GM18502 (cell line): ENCODE results near the gene CUTA.

Source experiments
- ATAC-seq: cut with Tn5 transposase; IDR thresholded peaks from one replicate; pipeline ENCODE4 v1.9.1; 2021; ENCODE audit warnings: mild to moderate bottlenecking; ENCODE audit not compliant: unreplicated experiment, poor library complexity

CUTA gene

DNA sequence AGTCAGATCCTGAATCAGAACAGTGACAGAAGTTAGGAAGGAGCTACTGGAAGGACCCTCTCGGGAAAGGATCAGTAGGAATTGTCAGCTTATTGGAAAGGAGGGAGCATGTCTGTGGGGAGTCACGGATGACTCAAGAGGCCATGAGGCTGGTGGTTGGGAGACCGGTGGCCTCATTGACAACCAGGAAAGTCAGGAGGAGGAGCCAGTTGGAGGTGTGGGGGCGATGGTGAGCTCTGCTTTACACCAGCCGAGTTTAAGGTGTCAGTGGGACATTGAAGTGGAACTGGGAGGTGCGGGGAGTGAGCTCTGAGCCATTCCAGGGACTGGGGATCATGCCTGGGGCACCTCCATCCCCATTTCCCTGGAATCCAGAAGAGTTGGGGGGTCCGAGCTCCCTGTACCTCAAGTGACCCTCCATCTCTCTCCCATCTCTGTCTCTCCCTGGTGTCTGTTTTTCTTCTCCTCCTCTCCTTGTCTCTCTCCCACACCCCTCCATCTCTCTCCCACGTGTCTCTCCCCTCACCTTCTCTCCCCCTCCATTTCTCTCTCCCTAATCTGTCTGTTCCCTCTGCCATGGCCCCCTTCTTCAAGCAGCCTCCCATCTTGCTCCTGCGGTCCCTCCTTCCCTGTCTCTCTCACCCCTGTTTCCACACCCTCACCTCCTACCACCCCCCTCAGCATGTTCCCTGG lies 22.2 kb upstream of the CUTA start:
- ATAC-seq = no peak

DNA sequence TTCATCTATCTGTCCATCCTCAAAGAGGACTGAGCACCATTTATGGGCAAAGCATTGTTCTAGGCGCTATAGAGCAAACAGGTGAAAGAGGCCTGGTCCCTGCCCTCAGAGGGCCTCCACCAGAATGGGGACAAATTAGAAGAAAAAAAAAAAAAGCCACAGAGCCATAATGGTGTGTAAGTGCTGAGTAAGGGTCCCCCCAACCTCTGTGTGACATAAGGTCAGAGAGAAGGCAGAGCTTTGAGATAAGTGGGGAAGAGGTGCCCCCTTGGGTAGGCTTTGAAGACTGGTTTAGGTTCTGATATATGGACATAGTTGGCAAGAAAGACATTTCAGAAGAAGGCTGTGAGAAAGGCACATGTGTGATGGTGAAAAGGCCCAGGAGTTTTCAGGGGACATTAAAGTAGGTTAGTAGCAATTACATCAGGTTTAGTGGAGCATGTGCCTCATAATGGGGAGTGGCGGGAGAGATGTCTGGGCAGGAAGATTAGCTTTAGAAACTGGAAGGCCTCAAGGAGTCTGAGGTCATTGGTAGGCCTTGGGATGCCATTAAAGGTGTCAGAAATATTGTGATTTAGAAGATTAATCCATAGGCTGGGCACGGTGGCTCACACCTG lies 21.2 kb upstream of the CUTA start:
- ATAC-seq = no peak

DNA sequence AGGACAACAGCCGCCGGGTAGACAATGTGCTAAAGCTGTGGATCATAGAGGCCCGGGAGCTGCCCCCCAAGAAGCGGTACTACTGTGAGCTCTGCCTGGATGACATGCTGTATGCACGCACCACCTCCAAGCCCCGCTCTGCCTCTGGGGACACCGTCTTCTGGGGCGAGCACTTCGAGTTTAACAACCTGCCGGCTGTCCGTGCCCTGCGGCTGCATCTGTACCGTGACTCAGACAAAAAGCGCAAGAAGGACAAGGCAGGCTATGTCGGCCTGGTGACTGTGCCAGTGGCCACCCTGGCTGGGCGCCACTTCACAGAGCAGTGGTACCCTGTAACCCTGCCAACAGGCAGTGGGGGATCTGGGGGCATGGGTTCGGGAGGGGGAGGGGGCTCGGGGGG lies 19.8 kb upstream of the CUTA start:
- ATAC-seq = no peak

DNA sequence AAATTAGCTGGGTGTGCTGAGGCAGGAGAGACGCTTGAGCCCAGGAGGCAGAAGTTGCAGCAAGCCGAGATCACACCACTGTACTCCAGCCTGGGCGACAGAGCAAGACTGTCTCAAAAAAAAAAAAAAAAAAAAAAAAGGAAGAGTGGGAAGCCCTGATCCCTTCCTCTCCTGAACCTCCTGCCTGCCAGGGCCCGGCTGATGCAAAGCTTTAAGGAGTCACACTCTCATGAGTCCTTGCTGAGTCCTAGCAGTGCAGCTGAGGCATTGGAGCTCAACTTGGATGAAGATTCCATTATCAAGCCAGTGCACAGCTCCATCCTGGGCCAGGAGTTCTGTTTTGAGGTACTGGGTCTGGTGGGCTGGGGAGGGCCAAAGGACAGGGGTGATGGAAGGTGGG lies 17.1 kb upstream of the CUTA start:
- ATAC-seq = no peak

DNA sequence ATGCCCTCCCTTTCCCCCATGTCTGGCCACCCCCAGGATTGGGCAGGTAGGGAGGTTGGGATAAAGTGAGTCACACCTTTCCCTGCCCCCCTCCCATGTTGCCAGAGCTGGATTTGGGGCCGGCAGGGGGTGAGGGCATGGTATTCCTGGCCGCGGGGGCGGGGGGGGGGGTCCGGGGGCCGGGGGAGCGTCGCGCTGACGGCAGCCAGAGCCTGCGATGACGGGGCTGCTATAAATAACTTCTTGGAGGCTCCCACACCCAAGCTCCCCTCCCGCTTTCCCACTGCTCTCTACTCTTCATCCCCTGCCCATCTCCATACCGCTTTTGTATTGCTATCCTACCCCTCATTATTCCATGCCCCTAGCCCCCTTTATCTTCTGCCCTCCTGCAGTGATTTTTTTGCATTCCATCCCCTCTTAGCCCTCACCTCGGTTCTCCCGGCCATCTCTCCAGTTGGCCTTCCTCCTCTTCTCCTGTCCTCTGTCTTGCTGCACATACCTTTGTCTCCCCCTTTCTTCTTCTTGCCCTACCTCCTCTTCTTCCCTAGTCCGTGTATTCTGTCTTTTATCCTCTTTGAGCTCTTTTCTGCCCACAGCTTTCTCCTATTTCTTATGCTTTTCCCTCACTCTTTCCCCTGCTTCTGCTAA lies 15.8 kb upstream of the CUTA start:
- no peak for ATAC-seq

DNA sequence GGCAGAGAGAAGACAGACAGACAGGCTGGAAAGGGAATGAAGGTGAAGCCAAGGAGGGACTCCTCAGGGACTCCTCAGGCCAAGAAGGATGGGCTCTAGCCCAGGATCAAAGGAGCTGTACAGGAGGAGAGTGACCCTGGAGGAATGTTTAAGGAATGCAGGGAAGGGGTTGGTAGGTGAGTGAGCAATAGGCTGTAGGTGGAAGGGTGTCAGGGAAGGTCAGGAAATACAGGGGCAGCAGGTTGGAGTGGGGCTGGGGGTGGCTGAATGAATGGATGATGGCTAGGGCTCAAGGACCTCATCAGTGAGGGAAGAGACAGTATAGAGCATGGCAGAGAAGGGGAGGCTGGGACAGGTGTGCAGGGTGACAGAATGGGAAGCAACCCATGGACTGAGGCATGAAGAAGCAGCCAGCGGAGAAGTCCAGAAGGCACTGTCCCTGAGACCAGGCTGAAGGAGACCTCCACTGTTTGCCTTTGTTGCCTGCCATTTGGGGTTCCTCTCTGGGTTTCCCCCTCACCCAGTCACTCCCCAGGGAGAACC lies 15.2 kb upstream of the CUTA start:
- ATAC-seq = no peak

DNA sequence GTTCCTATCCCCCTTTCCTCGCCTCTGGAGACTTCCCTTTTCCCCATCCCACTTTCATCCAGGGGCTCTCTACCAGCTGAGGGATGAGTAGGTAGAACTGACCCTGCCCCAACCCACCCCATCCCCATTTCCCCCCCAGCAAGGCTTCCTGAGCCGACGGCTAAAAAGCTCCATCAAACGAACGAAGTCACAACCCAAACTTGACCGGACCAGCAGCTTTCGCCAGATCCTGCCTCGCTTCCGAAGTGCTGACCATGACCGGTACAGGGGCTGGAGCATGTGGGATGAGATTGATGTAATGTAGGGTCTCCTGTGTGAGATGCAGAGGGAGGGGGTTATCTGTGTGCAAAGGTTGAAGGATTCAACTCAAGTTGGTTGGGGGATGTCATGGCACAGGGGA lies 14.6 kb upstream of the CUTA start:
- ATAC-seq = no peak

DNA sequence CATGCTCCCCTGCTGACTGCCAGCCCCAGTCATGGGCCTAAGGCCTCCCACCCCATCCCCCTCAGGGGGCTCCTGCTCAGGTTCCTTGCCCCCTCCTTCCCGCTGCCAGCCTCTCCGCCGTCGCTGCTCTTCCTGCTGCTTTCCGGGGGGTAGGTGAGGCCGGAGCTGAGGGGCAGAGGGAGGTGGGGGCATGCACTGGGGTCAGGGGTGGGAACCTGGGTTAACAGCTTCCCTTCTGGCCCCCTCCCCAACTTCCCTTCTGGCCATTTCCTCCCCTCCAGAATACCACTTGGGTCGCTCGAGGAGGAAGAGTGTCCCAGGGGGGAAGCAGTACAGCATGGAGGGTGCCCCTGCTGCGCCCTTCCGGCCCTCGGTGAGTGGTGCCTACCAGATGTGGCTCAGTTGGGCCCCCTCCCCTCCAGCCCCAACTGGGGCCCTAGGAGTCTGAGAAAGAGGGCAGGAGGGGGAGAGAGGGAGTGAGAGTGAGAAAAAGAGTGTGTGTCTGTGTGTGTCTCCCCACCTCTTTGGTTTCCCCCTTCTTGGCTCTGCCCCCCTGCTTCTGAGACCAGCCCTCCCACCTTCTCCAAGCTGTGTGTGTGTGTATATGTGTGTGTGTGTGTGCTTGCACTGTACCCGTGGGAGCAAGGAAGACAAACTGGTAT lies 14.1 kb upstream of the CUTA start:
- ATAC-seq = no peak

DNA sequence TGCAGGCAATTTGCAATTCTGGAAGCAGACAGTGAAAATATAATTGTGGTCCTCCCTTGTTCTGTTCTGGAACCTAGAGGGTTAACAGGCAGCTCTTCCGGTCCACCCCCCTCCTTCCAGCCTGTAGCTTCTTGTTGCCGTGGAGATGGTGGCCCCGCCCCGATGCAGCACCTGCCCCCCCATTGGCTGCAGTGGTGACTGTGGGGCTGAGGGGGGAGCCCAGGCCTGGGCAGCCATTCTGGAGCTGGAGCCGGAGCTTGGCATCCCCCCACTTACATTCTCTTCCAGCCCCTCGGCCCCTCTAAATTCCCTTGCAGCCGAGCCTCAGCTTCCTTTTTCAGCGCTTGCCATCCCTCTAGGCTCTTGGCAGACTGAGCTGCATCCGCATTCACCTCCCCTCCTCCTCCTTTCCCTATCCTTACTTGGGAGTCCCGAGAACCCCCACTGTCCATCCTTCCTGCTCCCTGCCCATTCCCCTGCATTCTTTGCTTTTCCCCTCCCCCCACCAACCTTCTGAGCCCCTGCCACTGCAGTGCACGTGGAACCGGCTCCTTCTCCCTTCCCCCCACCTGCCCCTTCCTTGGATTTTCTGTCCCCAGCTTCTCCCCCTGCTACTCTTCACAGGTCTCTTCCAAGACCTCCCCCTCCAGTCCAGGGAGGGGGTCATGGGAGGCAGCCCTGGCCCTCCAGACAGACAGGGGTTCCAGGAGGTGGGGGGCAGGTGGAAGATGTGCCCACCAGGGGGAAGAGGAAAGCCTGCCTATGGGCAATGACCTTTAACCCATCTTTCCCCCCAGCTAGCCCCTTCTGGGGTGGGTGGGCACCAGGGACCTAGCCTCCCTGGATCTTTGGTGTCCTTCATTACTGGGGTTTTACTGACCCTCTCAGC lies 13.3 kb upstream of the CUTA start:
- peak; percentile 47 for ATAC-seq

DNA sequence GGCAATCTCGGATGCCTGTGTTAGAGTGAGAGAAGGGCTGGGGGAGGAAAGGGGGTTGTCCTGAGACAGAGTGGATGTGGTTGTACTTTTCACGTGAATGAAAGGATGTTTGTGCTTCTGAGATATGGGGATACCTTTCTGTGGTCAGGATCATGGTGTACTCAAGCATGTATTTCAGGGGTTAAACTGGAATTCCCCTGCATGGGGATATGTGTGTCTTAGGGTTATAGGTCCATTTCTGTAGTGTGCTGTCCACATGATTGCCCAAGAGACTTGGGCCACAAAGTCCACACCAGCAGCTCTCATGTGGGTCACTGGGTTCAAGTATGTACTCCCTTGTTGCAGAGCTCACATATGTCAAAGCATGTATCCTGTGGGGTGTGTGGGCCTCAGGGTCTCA lies 12.4 kb upstream of the CUTA start:
- ATAC-seq = no peak

DNA sequence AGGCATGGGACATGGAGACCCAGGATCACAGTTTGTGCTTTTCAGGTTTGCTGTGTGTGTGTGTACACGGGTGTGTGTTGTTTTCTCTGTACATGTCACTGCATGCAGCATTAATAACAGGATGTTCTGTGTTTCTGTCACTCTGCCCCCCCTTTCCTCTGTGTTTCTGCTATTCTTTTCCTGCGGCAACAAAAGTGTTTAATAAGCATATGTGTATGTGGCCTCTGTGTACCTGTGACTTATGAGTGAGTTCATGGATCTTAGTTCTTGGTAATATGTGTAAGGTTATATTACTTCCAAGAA lies 11.8 kb upstream of the CUTA start:
- ATAC-seq = no peak

DNA sequence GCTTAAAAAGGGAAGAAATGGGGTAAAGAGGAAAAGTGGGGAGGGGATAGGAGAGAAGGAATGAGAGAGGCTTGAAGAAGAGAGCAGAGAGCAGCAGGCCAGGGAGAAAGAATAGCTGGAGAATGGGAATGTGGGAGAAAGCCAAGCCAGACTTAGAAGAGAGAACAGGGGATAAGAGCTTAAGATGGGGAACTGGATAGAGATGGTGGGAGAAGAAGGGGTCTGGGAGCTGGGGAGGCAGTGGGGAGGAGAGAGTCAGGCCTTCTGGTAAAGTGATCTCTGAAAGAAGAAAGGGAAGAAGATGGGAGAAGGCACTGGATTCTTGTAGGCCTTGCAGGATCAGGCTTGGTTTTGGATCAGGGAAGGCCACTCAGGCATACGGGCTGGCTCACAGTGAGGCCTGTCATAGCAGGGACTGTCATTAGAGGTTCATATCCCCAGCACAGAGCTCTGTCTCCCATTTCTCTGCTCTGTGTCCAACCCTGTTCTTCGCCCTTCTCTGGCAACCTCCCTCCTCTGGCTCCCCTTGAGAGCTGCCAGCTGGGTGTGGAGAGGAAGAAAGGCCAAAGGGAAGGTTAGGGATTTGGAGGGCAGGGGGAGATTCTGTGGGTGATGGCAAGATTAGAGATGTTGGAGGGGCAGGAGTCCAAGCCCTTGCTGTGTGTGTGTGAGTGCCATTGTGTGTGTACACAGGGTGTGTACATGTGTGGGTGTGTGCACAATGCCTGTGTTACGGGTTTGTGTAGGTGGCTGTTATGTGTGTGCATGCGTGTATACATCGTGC lies 11.3 kb upstream of the CUTA start:
- no peak for ATAC-seq

DNA sequence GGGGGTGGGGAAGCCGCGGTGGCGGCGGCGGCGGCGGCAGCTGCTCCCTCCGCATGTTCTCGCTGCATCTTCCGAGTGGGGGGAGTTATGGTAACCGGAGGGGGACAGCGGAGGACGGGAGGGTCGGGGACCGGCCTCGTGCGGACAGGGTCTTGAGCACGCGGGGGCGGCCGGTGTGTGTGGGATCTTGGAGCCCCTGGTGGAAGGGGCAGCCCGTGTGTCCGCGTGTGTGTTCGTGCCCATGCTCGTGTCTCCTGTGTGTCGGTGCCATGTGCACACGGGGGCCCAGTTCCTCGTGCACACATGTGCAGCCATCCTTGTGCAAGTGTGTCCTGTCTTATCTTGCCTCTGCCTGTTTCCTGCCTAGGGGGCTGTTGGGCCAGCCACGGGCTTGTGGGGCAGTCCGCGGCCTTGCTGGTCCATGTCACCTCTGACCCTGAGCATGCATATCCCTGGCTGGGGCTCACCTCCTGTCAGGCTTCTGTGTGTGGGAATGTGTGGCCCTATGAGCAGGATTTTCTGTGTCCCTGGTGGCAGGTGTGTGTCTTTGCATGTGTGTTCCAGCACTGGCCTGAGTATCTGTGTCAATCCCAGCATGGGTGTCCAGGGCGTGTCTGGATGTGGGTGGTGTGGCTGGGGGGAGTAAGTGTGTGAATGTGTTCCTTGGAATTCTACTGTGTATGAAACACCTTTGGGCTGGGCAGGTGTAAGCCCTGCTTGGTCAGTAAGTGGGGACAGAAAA lies 10.5 kb upstream of the CUTA start:
- ATAC-seq = no peak

DNA sequence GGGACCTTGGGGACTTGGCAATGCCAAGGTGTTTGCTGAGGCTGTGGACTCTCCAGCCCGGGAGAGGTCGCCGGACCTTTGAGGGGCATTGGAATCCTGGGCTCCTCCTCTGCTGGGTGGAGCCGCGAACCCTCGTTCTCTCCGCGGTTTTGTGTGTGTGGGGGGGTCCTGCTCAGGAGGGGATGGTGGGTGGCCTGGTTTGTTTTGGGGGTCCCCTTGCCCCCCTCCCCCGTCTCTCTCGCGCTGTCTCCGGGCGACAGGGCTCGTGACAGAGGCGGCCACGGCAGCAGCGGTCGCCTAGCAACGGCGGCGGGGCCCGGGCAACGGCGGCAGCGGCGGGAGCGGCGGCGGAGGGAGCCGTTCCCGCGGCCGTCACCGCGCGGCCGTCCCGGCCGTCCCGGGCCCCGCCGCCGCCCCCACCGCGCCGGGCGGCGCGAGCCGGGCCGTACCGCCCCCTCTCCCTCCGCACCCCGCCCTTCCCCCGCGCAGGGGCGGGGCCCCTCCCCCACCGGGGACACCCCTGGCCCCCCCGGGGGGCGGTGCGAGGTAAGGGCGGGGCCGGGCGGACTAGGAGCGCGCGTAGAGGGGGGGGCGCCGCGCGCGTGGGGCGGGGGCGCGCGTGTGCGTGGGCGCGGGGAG lies 9.8 kb upstream of the CUTA start:
- ATAC-seq = no peak

DNA sequence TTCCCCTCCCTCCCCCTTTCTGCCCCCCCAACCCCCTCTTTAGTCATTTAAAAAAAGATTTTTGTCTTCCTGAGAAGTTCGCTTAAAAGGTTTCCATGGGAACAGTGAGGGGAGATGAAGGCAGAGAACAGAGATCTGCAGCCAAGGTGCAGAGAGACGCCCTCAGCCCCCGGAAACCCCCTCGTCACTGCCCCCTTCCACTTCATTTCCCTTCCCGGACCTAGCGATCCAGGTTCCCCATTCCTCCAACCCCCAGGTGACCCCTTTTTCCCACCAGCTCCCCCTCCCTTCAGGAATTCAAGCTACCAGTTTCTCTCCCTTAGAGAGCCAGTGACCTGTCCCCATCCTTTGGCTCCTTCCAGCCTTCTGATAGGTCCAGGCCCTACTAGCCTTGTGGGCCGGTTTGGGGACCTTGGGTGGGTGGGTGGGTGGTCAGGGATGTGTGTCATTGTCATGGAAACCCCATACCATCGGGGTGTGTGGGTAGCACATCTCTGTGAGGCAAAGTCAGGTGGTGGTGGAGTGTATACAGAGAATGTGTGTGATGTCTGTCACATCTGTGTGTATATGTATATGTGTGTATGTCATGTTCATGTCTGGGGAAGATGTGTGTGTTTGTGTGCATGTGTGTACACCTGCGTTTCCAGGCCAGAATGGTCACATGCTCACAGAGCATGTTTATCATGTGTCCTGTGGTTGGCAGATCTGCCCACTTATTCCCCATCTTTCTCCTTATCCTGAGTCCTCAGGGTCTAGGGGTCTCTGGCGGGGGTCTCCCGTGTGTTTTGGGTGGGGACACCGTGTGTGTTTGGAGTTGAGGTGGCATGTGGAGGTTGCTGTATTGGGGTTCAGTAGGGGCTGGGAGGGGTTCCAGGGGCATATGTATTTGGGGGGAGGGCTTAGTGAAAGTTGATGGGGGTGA lies 8.9 kb upstream of the CUTA start:
- no peak for ATAC-seq

DNA sequence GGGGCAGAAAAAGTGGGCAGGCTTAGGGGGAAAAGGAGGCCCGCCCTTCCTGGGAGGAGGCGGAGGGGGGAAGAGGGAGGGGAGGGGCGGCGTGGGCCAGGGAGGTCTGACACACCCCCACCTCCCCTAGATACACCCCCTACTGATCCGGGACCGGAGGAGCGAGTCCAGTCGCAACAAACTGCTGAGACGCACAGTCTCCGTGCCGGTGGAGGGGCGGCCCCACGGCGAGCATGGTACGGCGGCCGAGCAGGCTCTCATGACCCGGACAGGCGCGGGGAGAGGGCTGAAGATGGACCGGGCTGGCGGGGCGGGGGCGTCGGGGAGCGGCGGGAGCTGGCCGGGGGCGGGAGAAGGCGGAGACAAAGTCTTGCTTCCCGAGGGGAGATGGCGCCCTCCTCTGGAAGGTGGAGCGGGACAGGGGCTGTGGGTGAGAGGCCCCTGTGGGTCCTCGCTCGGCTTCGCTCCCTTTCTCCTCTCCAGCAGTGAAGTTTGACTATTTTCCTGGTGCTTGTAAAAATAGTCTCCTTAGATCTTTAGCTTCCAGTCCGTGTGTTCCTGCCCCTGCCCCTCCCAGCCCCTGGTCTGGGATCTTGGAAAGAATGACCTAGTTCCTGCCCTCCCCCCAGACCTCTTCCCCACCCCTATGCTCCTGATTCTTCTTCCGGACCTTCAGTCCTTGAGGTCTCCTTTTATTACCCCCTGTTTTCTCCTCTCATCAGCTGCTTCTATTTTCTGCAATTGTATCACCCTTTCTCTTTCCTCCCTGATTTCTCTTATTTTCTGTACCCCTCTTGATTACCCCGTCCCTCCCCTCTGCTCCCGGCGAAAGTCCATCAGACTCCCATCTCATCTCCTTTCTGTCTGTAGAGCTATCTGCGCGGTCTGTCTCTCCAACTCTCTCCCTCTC lies 8.0 kb upstream of the CUTA start:
- peak; percentile 41 for ATAC-seq
